ENCODE measurements around the gene HOXA3.

HOXA3 gene

DNA sequence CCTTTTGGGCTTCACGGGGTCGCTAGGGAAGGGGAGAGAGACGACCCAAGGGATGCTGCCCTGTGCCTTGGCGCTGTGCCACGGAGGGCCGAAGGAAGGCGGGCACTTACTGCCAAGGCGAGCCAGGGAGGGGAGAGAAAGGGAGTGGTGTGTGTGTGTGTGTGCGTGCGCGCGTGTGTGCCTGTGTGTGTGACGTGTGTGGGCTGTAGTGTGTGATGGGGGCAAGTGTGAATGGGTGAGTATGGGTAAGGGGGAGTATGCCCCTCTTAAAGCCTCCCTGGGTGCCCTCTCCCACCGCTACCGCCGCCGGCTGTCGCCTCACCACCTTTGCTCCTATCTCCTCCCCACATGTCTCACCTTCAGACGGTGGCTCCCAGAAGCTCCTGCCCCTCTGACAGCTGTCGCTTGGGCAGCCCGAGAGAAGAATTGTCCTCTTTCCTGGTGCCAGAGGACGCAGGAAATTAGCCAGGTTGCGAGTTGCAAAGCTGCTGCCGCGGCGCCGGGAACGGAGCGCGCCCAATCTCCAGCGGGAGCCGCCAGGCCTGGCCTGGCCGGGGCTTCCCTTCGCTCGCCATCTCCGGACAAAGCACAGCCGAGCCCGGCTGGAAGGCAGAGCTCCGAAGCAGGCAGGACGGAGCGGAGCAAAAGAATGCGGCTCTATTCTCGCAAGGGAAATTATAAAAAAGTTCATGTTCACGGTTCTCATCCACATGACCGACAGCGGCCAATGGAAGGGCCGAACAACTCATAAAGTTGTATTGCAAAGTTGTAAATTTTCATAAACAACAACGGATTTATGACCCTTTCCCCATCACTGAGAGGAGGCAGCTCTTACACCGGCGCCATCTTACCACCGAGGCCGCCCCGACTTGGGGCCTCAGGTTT, at the start of gene HOXA3:
HOXA3 (minus strand) TSS at position 653 of the 885 bp plus-strand sequence. CDS start 41,943 bp downstream, outside the sequence.
- no peak for DNase-seq (ENCODE audit: low read depth)

DNA sequence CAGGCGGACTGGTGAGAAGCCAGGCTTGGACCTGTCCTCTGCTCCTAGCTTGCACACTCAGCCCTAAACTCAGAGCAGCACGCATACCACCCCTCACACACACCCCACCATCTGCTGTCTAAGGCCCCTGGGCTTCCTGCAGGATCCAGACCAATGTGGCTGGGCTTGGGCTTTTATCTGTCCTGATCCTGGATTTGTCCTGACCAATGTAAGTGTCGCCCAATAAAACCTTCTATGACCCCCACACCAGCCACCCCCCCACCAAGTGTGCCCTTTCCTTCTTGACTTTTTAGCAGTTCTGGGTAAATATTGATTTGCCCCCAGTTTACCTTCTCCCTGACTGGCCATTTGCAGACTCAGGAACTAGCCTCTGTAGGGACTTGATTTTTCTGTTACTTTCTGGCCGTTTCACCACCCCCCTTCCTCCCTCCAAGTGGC, 49.2 kb upstream of the HOXA3 start:
- no peak for DNase-seq (ENCODE audit: low read depth)

DNA sequence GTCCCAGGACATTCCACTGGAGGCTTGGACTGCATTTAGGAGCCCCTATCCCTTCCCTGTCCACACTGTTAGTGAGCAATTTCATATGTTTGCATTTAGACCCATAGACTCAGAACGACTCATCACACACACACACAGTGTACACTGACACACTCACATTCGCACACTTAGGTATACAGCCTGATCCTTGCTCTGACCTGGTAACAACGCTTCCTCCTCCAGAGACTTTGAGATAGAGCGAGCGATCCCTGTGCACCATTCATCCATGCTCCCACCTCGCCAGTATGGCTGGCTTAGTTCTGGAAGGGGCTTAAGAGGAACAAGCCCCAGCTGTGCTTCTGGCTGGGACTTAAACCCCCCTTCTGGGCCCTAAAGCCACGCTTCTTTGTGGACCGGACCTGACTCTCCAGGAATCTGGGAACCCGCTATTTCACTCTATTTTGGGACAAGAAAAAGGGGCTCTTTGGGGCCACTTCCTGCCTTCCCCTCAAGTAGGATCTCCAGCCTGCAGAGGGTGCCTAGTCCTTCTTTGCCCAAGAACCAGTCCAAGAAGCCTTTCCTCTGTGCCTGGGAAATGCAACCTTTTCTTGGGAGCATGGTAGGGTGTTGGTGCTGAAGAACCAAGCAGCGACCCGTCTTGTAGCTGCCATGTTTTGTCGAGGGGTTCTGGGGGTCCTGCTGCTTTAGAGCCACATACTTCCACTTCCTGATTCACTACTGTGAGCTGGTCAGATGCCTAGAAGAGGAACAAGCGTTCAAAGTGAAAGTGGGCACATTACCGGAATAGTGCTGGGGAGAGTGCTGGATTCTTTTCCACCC, 48.6 kb upstream of the HOXA3 start:
- DNase-seq (ENCODE audit: low read depth) = no peak

DNA sequence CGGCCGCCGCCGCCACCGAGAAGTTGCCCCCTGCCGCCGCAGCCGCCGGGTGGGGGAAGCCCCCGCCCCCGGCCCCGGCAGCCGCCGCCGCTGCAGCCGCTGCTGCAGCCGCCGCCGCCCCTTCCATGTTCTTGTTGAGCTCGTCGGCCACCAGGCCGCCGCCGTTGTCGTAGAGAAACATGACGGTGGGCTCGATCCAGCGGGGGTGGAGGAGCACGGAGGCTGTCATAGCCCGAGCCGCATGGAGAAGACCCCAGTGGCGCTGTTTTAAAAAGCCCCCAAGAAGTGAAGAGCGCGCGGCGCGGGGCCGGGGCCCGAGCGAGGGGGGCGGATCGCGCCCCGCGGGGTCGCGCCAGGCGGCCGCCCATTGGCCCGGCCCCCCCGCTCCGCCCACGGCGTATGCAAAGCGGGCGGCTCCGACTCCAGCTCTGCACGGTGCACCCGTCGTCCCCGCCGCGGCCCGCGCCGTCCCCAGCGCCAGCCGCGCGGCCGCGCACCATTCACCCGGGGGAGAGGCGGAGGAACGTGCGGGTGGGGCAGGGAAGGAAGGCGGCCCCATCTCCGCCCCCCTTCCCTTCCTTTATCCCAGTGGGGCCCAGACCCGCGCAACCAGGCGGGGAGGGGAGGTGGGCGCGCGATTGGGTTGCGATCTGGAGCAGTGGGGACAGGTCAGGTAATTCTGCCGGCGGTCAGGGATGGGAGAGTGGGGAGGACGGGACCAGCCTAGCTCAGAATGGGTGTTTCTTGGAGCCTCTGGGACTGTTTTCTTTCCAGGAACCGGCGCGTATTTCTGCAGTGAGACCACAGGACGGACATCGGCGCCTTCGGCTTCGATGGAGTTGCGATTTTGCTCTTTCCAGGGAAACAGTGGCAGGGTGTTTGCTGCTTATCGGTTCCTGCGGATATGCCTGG, 47.7 kb upstream of the HOXA3 start, which contains the start of gene HOXA13:
HOXA13 (minus strand) TSS at position 243 of the 912 bp plus-strand sequence; CDS start at position 229, 14 bp downstream.
- no peak for DNase-seq (ENCODE audit: low read depth)

DNA sequence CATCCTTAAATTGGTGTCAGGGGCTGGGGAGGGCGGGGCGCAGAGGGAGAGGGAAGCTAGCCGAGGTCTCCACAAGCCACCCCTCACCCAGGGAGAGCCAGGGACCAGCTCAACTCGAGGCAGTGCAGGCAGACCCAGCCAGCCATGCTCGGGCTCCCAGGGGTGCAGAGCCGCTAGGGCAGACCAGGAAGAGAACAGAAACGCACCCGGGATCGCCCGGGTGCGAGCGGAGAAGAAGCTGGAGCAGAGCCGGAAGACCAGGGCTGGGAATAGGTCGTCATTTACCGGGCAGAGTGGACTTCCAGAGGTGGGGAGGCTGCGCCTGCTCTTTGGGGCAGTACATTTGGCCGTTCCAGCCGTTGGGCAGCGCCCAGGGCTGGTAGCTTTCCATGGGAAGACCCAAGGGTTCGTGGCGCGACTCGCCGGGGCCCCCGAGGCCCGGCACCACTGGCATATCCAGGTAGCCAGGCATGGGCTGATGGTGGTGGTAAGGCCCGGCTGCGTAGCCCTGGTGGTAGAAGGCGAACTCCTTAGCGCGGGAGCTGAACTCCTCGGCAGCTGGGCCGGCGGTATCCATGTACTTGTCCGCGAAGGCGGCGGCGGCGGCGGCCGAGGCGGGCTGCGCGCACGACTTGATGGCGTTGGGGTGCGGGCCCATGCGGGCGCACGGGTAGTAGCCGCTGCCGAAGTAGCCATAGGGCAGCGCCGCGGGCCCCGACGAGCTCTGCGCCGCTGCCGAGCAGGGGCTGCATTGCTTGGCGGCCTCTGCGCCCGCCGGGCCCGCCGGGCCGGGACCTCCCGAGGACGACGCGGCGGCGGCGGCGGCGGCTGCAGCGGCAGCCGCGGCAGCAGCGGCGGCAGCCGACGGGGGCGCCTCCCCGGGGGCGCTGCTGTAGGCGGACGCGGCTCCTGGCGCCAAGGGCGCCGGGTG, 46.8 kb upstream of the HOXA3 start:
- no peak for DNase-seq (ENCODE audit: low read depth)

DNA sequence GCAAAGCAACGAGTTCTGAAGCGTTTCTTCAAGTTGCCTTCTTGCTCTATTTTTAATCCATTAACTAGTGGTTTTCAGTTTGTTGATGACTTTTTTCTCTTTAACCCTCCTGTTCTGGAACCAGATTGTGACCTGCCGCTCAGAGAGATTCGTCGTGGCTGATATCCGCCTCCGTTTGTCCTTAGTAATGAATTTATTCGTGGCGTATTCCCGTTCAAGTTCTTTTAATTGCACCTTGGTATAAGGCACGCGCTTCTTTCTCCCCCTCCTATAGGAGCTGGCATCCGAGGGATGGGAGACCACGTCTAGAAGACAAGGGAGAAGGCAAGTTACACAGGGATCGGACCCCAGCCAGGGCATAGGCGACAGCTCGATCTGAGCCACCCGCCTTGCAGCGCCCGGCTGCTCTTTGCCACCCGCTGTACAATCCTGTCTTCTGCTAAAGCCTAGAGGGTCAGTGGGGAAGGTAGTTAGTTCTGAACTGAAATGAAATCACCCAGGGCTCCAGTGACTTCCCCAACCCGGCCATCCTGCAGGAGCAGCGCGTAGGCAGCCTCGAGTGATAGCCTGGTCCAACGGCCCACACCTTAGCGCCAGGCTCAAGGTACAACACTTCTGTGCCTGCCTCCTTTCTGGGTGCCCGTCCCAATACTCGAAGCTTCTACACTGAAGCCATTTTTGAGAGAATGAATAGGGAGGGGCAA, 45.9 kb upstream of the HOXA3 start:
- no peak for DNase-seq (ENCODE audit: low read depth)

DNA sequence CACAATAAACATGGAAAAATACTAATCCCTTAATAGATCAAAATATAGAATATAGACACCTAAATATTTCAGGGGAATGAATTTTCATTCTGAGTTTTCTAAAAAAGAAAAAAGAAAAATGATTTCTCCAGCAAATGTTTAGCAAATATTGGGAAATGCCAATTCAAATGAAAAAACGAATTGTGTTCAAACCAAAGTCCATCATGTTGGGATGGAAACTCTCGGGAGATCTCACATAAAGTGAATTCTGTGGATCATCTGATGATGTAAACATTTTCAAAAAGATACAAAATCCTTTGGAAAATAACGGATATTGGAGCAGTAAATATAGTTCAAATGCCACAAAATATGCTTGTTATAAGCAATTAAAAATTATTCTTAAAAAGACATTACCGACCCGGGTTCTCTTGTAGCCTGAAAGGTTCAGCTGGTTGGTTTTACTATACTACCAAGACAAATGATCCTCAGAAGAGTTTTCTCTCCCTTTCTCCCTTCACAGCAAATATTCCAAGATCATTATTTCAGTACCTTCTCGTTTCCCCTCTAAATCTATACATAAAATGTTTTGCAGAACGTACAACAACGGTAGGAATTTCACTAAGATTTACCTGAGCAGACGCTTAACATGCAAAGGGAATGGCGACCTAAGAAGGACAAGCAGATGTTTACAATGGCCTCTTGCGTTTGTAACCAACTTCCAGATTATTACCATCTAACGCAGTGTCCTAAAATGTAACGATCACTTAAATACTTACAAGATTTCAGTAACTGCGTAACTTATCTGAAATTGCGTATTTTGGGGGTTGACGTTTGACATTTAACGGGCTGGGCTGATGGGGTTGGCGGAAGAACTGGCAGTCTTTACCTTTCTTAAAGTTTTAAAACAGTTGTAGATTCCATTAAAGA, 45.0 kb upstream of the HOXA3 start:
- DNase-seq (ENCODE audit: low read depth) = no peak

DNA sequence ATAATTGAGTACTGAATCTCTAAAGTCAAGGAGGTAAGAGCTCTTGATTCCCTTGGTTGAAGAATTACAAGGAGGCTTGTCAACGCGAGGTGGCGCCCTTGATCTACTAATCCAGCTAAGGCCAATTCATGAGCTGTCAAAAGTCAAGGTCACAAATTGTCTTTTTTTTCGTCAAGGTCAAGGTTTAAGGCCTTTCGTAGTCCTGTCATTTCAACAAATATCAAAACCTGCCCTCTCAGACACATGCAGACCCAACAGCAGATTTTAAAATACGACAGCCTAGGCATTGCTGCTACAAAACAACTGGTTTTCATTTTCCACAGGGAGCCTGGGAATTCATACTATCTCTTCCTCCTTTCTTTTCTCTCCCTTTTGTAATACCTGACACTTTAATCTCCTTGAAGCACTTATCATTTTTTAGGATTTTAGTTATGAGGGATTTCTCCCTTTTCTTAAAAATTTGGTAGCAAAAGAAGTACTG, 43.9 kb upstream of the HOXA3 start:
- DNase-seq (ENCODE audit: low read depth) = peak; percentile 78

DNA sequence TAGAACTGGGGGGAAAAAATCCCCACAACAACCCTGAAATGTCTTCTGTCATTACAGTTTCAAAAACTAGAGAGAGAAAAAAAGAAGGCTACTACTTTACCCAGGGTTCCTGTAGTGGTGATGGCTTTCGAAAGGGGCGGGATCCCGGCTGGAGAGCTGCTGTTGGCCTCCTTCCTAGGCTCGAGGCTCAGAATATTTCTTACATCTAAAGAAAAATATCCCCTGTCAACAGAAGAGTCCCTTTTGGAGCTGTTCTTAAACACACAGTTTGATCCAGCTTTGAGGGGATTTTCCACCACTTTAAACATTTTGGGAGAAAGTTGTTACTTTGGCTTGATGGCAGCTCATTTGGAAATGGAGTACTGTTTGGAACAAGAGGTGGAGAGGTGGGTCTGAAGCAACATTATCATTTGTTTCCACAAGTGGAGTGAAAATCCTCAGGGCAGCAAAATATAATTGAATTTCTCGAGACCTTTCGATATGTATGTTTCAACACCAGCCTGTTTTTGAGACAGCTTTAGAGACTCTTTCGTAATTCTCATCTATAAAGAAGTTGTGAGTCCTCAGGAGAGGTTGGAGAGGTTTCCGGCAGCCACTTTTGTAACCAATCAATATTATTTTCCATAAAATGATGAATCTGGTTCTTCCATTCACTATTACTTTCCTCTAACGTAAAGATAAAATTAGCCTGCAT, 42.5 kb upstream of the HOXA3 start:
- no peak for DNase-seq (ENCODE audit: low read depth)

DNA sequence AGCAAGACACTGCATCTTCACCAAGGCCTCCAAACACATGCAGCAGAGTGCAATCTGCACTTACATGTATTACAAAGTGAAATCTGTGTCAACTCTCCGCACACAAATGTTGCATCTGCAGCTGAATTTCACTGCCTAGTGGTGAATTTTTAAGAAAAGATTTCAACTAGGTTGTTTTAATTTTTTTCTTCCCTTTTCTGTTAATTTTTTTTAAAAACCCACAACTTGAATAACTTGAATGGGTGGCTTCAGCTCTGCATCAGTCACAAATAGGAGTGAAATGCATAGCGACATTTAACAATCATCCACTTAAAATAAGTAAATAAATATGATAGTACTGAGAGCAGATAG, 41.6 kb upstream of the HOXA3 start:
- no peak for DNase-seq (ENCODE audit: low read depth)

DNA sequence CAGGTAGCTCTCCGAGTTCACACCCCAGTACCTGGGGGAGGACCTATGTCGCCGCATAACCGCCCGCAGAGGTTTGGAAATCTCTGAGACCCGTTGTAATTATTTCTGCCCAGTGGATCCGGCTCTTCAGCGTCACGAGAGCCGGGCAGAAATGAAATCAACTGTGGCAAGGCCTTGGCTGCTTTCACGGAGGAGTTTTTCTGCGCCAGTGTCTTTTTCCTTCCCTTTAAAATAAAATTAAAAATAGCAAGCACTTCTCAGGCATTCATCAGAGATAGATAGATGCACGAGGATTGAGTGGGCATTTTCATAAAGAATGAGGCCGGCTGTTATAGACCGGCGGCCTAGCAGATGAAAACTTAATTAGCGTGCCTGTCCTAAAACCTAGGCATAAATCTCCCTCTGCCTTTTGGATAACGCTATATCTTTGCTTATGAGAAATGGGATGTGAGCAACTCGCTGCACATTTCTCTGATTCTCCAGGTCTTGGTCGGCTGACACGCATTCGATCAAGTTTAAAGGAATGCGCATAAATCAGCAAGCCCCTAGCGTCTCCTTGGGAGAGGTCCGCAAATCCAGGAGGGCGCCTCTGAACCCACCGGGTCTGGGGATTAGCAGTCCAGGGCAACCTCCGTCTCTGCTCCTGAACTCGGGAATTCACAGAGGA, 41.1 kb upstream of the HOXA3 start:
- DNase-seq (ENCODE audit: low read depth) = no peak

DNA sequence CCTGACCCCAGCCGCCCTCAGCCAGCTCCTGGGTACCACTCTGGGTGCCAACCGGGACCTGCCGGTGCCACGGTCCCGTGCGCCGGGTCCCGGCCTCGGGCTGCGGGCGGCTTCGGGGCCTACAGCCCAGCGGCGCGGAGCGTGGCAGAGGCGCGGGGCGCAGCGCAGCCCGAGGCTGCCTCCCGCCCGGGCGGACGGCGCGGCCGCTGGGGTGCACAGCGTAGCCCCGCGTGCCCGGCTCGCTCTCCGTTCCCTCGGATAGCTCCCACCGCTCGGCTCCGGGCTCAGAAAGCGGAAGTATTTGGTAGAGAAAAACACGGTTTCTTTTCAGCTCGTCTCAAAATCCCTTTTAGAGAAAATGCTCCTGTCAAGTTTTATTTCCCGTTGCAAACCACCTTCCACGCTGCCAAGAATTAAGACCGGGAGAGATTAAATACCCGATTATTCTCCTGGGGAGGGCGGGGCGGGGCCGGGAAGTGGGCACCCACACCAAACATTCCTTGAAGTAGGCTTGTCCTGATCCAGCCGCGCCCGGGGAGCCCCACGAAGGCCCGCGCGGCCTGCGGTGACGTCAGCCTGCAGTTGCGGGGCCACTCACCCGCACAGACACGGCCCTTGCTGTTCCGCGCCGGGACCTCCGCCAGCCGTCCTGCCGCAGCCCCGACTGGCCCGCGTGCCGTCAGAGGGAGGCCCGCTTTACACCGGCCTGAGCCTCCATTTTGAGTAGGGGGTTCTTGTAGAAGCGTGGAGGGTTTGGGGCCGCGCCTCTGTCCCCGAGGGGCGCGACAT, 40.4 kb upstream of the HOXA3 start:
- no peak for DNase-seq (ENCODE audit: low read depth)

DNA sequence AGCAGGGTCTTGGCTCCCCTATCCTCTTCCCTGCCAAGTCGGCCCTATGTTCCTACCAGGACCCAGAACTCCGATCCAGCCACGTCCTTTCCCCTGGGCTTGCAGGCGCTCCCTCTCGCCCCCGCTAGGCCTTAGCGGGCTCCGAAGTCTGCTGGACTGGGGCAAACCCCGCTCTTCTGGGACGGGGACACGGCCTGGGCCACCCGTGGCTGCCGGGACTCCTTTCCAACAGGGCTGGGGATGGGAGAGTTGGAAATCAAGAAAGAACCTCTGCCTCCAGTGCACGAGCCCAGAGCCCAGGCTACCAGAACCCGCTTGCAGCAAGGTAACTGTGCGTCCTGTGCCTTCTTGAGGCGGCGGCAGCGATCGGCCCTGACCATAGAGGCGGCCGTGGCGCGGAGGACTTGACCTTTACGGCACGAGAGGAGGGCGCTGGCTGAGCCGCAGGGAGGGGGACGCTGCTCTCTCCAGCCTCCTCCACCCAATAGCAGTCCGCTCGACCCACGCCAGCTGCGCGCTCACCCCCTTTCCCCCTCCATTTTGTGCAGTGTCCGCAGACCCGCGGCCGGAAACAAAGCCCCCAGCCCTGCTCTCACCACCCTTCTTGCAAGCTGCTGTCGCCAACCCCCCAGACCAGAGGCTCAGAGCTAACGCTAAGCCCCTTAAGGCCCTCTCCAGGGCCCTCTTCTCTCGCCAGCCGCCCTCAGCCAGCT, 39.6 kb upstream of the HOXA3 start:
- DNase-seq (ENCODE audit: low read depth) = no peak

DNA sequence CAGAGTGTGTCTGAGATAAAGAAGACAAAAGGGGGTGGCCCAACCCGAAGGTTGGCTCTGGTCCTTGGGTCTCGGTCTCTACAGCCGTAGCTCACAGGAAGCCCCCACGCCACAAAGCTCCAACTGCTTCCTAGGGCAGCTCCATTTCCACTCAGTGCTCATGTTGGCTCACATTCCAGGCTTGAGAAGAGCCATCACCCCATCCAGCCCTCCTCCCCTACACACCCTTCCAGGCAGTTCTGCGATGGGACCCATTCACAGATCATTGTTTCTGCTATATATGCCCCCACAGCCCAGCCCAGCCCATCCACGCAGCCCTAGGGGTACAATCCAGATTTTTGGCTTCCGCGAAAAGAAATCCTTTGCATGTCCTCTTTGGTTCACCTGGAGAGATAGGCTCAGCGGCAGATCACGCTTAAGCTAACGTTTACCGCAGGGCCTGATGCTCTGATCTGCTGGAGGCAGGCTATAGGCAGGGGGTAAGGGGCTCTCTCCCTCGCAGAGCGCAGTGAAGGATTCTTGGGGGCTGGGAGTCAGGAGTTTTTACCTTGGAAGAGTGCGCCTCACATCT, 38.9 kb upstream of the HOXA3 start:
- DNase-seq (ENCODE audit: low read depth) = no peak

DNA sequence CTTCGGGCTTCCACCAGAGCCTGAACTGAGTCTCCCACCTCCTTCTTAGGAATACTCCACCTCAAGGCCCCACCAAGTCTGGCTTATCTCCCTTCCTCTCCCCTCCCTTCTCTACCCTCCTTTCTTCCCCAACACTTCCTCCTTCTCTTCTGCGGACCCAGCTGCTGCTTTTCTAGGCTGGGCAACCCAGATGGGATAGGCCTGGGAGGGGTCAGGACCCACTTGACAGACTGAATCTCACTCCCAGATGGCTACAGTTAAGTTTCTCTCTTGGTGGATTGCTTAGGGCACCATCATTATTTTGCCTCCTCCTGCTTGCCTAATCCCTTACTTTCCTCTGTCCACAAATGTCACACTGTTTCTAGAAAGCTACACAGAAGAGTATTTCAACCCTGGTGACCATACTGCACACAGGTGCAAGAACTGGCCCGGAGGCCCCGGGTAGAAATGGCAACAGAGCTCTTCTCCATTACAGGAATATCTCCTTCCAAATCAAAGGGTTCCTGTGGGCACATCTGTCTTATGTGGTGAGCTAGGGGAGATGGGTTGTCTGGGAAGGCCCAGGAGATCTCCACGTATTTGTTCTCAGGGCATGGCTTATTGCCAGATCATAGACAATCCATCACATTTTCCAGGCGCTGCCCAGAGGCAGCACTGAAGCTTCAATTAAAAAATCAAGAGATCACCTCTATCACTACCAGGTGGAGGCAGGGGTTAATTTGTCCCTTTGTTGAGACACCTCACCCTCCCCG, 37.8 kb upstream of the HOXA3 start:
- no peak for DNase-seq (ENCODE audit: low read depth)

Measured in stimulated activated CD8-positive, alpha-beta memory T cell treated with anti-CD3 and anti-CD28 coated beads, Interleukin-12 subunit alpha, Interleukin-12 subunit beta, amount 100 ng/mL, for 1 hour (primary cell).